Measurements from ENCODE around the gene SCAPER. TPM values are rescaled to one million over a fixed set of nuclear protein-coding genes. Genes with fewer than 3 reads are reported as not detected.
"Not testable (repeated sequence)": the region's sequence is repeated elsewhere in the genome, so short reads cannot be mapped to it uniquely, and the experiment has no call there.

Gene SCAPER
- total RNA-seq, 1 experiment from 2014 or later: 4.6 TPM

DNA sequence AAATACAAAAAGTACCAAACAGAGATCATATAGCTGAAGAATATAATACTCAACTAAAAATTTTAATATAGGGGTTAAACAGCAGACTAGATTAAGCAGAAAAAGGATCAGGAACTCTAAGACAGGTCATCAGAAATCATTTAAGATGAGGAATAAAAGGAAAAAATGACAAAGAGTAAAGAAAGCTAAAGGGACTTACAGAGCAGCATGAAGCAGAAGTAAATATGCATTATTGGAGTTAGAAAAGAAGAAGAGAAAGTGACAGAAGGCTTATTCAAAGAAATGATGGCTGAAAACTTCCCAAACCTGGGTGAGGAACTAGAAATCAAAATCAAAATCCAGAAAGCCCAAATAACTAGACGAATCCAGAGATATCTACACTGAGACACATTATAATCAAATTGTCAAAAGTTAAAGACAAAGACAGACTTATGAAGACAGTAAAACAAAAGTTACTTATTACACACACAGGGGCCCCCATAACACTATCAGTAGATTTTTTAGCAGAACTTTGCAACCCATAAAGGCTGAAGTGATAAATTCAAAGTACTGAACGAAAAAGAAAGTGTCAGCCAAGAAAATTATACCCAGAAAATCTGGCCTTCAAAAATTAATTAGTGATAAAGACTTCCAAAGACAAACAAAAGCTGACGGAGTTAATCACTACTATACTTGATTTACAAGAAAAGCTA, 95.6 kb downstream of the SCAPER start:
- no peak for DNase-seq (ENCODE audit: low read depth)
- in situ Hi-C loops (cut with HindIII; ENCODE audit: low pct_unique_long_range_greater_than_20kb, low sequenced_read_pairs): no loop called here

- no peak for DNase-seq (ENCODE audit: low read depth)
- in situ Hi-C loops (cut with HindIII; ENCODE audit: low pct_unique_long_range_greater_than_20kb, low sequenced_read_pairs): no loop called here
Measured at GRCh38 chr15:76803049-76803571, 102.0 kb downstream of the SCAPER start.

- in situ Hi-C loops (cut with HindIII; ENCODE audit: low pct_unique_long_range_greater_than_20kb, low sequenced_read_pairs): no loop called here
- DNase-seq (ENCODE audit: low read depth): no peak
Measured at GRCh38 chr15:76802411-76802810, 102.7 kb downstream of the SCAPER start.

DNA sequence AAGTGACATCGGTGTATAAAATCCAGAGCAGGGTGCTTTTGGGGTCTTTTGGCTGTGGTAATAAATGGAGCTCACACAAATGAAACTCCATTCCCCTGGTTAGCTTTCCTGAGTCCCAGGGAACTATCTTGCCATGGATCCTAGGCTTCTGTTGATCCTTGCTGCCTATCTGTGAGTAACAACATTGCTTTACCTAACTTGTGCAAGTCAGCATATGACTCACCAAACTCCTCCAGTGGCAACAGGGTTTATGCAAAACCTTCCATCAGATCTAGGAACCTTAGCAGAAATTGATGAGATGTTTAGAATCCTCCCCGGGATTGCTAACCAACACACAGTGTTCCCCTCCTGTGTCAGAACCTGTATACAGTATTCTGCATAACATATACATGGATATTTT, 105.4 kb downstream of the SCAPER start:
- in situ Hi-C loops (cut with HindIII; ENCODE audit: low pct_unique_long_range_greater_than_20kb, low sequenced_read_pairs): no loop called here
- peak; percentile 30 for DNase-seq (ENCODE audit: low read depth)

- in situ Hi-C loops (cut with HindIII; ENCODE audit: low pct_unique_long_range_greater_than_20kb, low sequenced_read_pairs): no loop called here
- DNase-seq (ENCODE audit: low read depth): no peak
Measured at GRCh38 chr15:76795217-76795616, 109.9 kb downstream of the SCAPER start.

GRCh38 chr15:76793162-76793561, 112.0 kb downstream of the SCAPER start:
- in situ Hi-C loops (cut with HindIII; ENCODE audit: low pct_unique_long_range_greater_than_20kb, low sequenced_read_pairs): no loop called here
- no peak for DNase-seq (ENCODE audit: low read depth)

DNA sequence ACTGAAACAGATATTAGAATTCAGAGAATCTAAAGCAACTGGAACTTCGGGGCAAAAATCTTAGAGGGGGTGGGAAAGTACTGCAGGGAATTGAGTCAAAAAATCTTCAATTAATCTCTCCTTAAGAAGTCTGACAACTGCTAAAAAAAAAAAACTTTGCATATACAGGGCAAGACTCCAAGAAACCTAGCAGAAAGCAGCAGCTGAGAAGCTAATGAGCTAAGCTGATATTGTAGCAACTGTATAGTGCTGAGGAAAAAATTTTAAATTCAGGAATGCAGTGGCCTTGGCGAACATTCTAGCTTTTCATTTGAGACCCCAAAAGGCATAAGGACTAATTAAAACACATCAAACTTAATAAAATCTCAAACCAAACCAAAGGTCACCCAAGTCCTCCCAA, 113.6 kb downstream of the SCAPER start:
- no peak for DNase-seq (ENCODE audit: low read depth)
- in situ Hi-C loops (cut with HindIII; ENCODE audit: low pct_unique_long_range_greater_than_20kb, low sequenced_read_pairs): no loop called here

DNA sequence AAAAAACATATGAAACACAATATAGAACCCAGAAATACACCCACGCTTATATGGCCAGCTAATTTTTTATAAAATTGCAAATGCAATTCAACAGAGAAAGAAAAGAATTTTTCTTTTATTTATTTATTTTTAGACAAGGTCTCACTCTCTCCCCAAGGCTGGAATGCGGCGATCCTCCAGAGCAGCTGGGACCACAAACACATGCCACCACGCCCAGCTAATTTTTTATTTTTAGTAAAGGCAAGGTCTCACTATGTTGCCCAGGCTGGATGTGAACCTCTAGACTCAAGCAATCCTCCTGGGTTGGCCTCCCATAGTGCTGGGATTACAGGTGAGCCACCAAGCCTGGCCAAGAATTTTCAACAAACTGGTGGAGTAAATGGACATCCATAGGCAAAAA, 117.9 kb downstream of the SCAPER start:
- in situ Hi-C loops (cut with HindIII; ENCODE audit: low pct_unique_long_range_greater_than_20kb, low sequenced_read_pairs): no loop called here
- DNase-seq (ENCODE audit: low read depth): no peak

GRCh38 chr15:76776969-76777368, 128.2 kb downstream of the SCAPER start:
- DNase-seq (ENCODE audit: low read depth): no peak
- in situ Hi-C loops (cut with HindIII; ENCODE audit: low pct_unique_long_range_greater_than_20kb, low sequenced_read_pairs): no loop called here

GRCh38 chr15:76776480-76776879, 128.7 kb downstream of the SCAPER start:
- DNase-seq (ENCODE audit: low read depth): peak; percentile 10
- in situ Hi-C loops (cut with HindIII; ENCODE audit: low pct_unique_long_range_greater_than_20kb, low sequenced_read_pairs): no loop called here

- DNase-seq (ENCODE audit: low read depth): no peak
- in situ Hi-C loops (cut with HindIII; ENCODE audit: low pct_unique_long_range_greater_than_20kb, low sequenced_read_pairs): no loop called here
Measured at GRCh38 chr15:76773234-76773633, 131.9 kb downstream of the SCAPER start.

GRCh38 chr15:76772776-76773175, 132.4 kb downstream of the SCAPER start:
- in situ Hi-C loops (cut with HindIII; ENCODE audit: low pct_unique_long_range_greater_than_20kb, low sequenced_read_pairs): no loop called here
- DNase-seq (ENCODE audit: low read depth): no peak

- in situ Hi-C loops (cut with HindIII; ENCODE audit: low pct_unique_long_range_greater_than_20kb, low sequenced_read_pairs): no loop called here
- no peak for DNase-seq (ENCODE audit: low read depth)
Measured at GRCh38 chr15:76764004-76764403, 141.1 kb downstream of the SCAPER start.

DNA sequence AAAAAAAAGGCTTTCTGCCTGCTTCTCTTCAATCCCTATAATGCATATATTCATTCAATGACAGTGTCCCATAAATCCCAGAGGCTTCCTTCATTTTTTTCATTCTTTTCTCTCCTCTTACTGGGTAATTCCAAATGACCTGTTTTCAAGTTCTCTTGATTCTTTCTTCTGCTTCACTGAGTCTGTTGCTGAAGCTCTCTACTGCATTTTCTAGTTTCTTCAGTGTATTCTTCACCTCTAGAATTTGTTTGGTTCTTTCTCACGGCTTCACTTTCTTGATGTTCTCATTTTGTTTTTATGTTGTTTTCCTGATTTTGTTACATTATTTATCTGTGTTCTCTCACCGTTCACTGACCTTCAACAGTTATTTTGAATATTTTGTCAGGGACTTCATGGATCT, 141.6 kb downstream of the SCAPER start:
- no peak for DNase-seq (ENCODE audit: low read depth)
- in situ Hi-C loops (cut with HindIII; ENCODE audit: low pct_unique_long_range_greater_than_20kb, low sequenced_read_pairs): no loop called here

DNA sequence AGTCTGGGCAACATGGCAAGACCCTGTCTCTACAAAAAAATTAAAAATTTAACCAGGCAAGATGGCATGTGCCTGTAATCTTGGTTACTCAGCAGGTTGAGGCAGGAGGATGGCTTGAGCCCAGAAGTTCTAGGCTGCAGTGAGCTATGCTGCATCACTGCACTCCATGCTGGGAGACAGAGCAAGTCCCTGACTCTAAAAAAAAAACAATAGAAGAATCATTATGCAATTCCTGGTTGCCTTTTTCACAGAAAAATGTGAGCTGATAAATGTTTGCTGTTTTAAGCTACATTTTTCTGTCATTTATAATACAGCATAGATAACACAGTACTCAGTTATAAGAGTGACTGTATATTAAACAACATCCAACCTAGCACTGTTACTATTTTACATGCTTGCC, 148.8 kb downstream of the SCAPER start:
- DNase-seq (ENCODE audit: low read depth): no peak
- in situ Hi-C loops (cut with HindIII; ENCODE audit: low pct_unique_long_range_greater_than_20kb, low sequenced_read_pairs): no loop called here

- no peak for DNase-seq (ENCODE audit: low read depth)
- in situ Hi-C loops (cut with HindIII; ENCODE audit: low pct_unique_long_range_greater_than_20kb, low sequenced_read_pairs): no loop called here
Measured at GRCh38 chr15:76753771-76754170, 151.4 kb downstream of the SCAPER start.

GRCh38 chr15:76753131-76753530, 152.0 kb downstream of the SCAPER start:
- in situ Hi-C loops (cut with HindIII; ENCODE audit: low pct_unique_long_range_greater_than_20kb, low sequenced_read_pairs): no loop called here
- DNase-seq (ENCODE audit: low read depth): no peak

- in situ Hi-C loops (cut with HindIII; ENCODE audit: low pct_unique_long_range_greater_than_20kb, low sequenced_read_pairs): no loop called here
- DNase-seq (ENCODE audit: low read depth): no peak
Measured at GRCh38 chr15:76752549-76752948, 152.6 kb downstream of the SCAPER start.

DNA sequence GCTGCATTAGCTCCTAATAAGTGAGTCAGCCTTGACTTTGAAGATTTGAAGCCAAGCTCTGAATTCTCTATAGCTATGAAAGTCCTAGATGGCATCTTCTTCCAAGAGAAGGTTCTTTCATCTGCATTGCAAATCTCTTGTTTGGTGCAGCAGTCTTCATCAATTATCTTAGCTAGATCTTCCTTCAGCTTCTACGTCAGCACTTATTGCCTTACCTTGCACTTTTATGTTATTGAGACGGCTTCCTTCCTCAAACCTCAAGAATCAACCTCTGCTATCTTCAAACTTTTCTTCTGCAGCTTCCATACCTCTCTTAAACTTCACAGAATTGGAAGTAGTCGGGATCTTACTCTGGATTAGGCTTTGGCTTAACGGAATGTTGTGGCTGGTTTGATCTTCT, 167.6 kb downstream of the SCAPER start:
- in situ Hi-C loops (cut with HindIII; ENCODE audit: low pct_unique_long_range_greater_than_20kb, low sequenced_read_pairs): no loop called here
- DNase-seq (ENCODE audit: low read depth): no peak

DNA sequence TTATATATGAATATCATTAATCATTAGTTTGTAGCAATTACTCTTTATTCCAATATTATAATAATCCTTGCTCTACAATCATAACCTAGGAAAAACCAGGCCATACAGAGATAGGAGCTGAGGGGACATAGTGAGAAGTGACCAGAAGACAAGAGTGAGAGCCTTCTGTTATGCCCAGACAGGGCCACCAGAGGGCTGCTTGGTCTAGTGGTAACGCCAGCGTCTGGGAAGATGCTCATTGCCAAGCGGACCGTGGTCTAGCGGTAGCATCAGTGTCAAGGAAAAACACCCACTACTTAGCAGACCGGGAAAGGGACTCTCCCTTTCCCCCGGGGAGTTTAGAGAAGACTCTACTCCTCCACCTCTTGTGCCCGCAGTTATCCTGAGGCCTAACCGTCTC, 172.8 kb downstream of the SCAPER start:
- DNase-seq (ENCODE audit: low read depth); in situ Hi-C loops (cut with HindIII; ENCODE audit: low pct_unique_long_range_greater_than_20kb, low sequenced_read_pairs): not testable (repeated sequence)

Measured in Caki2 (cell line).